Vagina (tissue), 2 donors: ENCODE measurements around the gene ZDHHC22. TPM values are rescaled to one million over a fixed set of nuclear protein-coding genes. Genes with fewer than 3 reads are reported as not detected.

Experiments used
- DNase-seq, 2 donors: peaks; one replicate each; pipeline ENCODE4 v3.0.0-alpha.2; 2017; ENCODE audit errors: extremely low spot score in 2 of 2
- H3K27ac ChIP-seq: fragments of 200-600 bp; sonication (generic); one replicate; pipeline ENCODE4 v1.5.1; 2019
- H3K27me3 ChIP-seq: fragments of 200-600 bp; sonication (generic); one replicate; pipeline ENCODE4 v1.5.1; 2019
- H3K36me3 ChIP-seq, 2 donors: fragments of 200-600 bp; sonication (generic); one replicate each; pipeline ENCODE4 v1.5.1; 2017 to 2019
- H3K4me1 ChIP-seq: fragments of 200-600 bp; sonication (generic); one replicate; pipeline ENCODE4 v1.5.1; 2019
- H3K4me3 ChIP-seq, 2 donors: fragments of 200-600 bp; sonication (generic); 1 replicate in 1 of 2; 2 replicates in 1 of 2; pipeline ENCODE4 v1.5.1; 2016 to 2019
- H3K9me3 ChIP-seq: fragments of 200-600 bp; sonication (generic); one replicate; pipeline ENCODE4 v1.5.1; 2019
- POLR2A ChIP-seq, 2 donors: fragments of 450-650 bp; IDR thresholded peaks; one replicate each; pipeline ENCODE4 v1.6.1; 2017; ENCODE audit warnings: antibody characterized with exemption in 2 of 2, mild to moderate bottlenecking in 2 of 2, moderate library complexity in 2 of 2
- POLR2AphosphoS5 ChIP-seq, 2 donors: sonication (generic); formaldehyde crosslinking; IDR thresholded peaks; one replicate each; pipeline ENCODE4 v1.9.0; 2017; ENCODE audit warnings: antibody characterized with exemption in 2 of 2, mild to moderate bottlenecking in 2 of 2, low read depth in 1 of 2; ENCODE audit not compliant: insufficient read depth in 1 of 2
- intact Hi-C: fragments of 100-400 bp; cut with DNase I; formaldehyde crosslinking; loops from one replicate; pipeline ENCODE4 v1.15.1; 2023
- total RNA-seq: library from RNA; depleted of rRNA; stranded (reverse); fragments of >200 nt; gene quantifications from one replicate; pipeline ENCODE4 v1.2.3, GENCODE V29; 2016
- TF ChIP-seq, protein P1 (sequence below), 3 experiments: fragments of 450-650 bp in 2 of 3; fragments of 200-600 bp in 1 of 3; sonication (generic) in 1 of 3; IDR thresholded peaks; one replicate each; pipeline ENCODE4 v1.5.1; 2017 to 2019; ENCODE audit warnings: antibody characterized with exemption in 3 of 3, mild to moderate bottlenecking in 2 of 3, moderate library complexity in 2 of 3

ZDHHC22 gene
- total RNA-seq, 1 donor from 2014 or later = not detected

DNA sequence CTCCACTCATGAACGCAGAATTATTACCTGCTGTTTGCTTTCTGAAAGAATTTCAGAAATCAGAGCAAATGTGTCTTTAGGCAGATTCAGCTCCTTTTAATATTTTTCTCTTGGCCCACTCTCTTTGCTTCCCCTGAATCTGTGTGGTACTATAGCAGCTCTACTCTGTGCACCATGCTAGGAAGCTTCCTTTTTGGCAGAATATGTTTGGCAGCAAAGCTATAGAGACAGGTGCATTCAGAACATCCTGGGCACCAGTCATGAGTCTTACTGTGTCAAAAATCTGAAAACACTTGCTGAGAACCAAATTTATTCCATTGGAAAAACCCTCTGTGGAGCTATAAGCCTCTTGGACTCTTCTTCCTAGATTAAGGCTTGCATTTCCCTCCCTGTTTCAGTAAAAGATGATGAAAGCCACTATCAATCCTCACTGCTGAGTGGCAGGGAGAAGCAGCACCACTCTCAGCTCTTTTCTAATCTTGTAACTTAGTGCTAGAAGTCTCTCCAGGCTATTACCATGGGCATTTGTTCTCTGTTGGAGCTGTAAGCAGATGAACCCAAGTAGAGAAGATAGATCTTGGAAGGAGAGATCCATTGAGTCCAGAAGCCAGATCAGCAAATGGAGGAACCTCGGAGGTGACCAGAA is 25.3 kb downstream of the ZDHHC22 start:
- H3K4me1 ChIP-seq = peaks cover 24% of the 10 kb centered on the region
- H3K27me3 ChIP-seq = no peaks in the 10 kb centered on the region
- no peaks in the 10 kb centered on the region for H3K9me3 ChIP-seq
- intact Hi-C loops = no loop called here
- no peak for DNase-seq
- TF ChIP-seq POLR2A (IDR thresholded peaks at IDR 0.05) = no peak
- TF ChIP-seq, protein P1, sequence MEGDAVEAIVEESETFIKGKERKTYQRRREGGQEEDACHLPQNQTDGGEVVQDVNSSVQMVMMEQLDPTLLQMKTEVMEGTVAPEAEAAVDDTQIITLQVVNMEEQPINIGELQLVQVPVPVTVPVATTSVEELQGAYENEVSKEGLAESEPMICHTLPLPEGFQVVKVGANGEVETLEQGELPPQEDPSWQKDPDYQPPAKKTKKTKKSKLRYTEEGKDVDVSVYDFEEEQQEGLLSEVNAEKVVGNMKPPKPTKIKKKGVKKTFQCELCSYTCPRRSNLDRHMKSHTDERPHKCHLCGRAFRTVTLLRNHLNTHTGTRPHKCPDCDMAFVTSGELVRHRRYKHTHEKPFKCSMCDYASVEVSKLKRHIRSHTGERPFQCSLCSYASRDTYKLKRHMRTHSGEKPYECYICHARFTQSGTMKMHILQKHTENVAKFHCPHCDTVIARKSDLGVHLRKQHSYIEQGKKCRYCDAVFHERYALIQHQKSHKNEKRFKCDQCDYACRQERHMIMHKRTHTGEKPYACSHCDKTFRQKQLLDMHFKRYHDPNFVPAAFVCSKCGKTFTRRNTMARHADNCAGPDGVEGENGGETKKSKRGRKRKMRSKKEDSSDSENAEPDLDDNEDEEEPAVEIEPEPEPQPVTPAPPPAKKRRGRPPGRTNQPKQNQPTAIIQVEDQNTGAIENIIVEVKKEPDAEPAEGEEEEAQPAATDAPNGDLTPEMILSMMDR (IDR thresholded peaks at IDR 0.05) = no peak
- TF ChIP-seq POLR2AphosphoS5 (IDR thresholded peaks at IDR 0.05; ENCODE audit: insufficient read depth in 1 of 2, low read depth in 1 of 2) = no peak
- no peak overlapping the region for H3K4me3 ChIP-seq
- H3K36me3 ChIP-seq = peaks cover 0 to 35% of the 10 kb centered on the region in 2 donors
- no peak overlapping the region for H3K27ac ChIP-seq

DNA sequence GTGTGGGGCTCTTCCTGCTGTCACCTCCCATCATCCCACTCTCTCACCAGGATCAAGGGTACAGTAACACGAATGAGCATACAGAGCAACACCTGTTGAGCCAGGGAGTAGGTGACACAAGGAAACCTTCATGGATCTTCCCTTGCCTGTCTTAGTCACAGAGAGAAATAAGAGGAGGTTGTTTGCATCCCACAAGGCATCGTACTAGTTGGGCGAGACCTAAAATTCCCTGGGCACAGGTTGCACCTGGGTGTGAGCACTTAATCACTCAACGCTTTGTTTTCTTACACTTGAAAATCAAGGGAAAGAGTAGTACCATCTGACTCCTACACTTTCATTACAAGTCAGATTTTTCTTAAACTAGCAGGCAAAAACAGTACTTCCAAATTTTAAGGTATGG is 27.0 kb downstream of the ZDHHC22 start:
- H3K9me3 ChIP-seq = no peaks in the 10 kb centered on the region
- TF ChIP-seq POLR2AphosphoS5 (IDR thresholded peaks at IDR 0.05; ENCODE audit: insufficient read depth in 1 of 2, low read depth in 1 of 2) = no peak
- no peak for TF ChIP-seq POLR2A (IDR thresholded peaks at IDR 0.05)
- TF ChIP-seq, protein P1 (IDR thresholded peaks at IDR 0.05) = no peak
- H3K4me1 ChIP-seq = peaks cover 34% of the 10 kb centered on the region
- H3K27ac ChIP-seq = no peak overlapping the region
- DNase-seq = no peak
- H3K4me3 ChIP-seq = no peak overlapping the region
- no peaks in the 10 kb centered on the region for H3K27me3 ChIP-seq
- intact Hi-C loops = no loop called here
- H3K36me3 ChIP-seq = peaks cover 0 to 41% of the 10 kb centered on the region in 2 donors

DNA sequence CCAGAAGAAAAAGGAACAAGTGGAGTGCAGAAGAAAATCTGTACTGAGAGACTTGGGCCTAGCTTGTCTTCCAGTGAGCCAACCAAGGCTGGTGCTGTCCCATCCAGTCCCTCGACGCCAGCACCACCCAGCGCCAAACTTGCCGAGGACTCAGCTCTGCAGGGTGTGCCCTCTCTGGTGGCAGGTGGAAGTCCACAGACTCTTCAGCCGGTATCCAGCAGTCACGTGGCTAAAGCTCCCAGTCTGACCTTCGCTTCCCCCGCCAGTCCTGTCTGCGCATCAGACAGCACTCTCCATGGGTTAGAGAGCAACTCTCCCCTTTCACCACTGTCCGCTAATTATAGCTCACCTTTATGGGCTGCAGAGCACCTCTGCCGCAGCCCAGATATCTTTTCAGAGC is 27.9 kb downstream of the ZDHHC22 start:
- Histone ChIP-seq H3K27me3 (no peaks in the 10 kb centered on the region), H3K4me3 (no peak overlapping the region), H3K9me3 (no peaks in the 10 kb centered on the region), H3K4me1 (peaks cover 42% of the 10 kb centered on the region), H3K36me3 (peaks cover 0 to 41% of the 10 kb centered on the region in 2 donors), H3K27ac (no peak overlapping the region)
- intact Hi-C loops = no loop called here
- no peak for TF ChIP-seq POLR2AphosphoS5 (IDR thresholded peaks at IDR 0.05; ENCODE audit: insufficient read depth in 1 of 2, low read depth in 1 of 2)
- TF ChIP-seq, protein P1 (IDR thresholded peaks at IDR 0.05) = no peak
- TF ChIP-seq POLR2A (IDR thresholded peaks at IDR 0.05) = no peak
- DNase-seq = no peak

DNA sequence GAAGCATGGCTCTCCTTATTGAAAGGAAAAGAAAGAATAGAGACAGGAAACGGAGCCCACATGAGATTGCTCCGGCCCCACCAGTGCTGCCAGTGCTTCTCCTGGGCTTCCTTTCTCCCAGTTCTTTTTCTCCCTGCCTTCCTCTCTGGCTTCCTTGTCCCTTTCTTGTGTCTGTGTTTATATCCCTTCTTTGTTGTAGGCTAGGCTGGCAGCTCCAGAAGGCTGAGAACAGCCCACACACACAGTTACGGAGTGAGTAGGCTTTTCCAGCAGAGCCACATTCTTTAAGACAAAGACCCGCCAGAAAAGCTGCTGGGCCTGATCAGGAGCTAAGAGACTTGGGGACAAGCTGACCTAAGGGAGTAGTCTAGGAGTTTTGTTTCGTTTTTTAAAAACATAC is 30.6 kb downstream of the ZDHHC22 start:
- Histone ChIP-seq H3K9me3 (no peaks in the 10 kb centered on the region), H3K27me3 (no peaks in the 10 kb centered on the region), H3K36me3 (peaks cover 0 to 37% of the 10 kb centered on the region in 2 donors), H3K27ac (peak overlapping the region; percentile 81), H3K4me3 (no peak overlapping the region), H3K4me1 (peaks cover 50% of the 10 kb centered on the region)
- TF ChIP-seq, protein P1 (IDR thresholded peaks at IDR 0.05) = no peak
- peak in 1 of 2 donors; percentile 56 for TF ChIP-seq POLR2AphosphoS5 (IDR thresholded peaks at IDR 0.05; ENCODE audit: insufficient read depth in 1 of 2, low read depth in 1 of 2)
- DNase-seq = no peak
- intact Hi-C loops = no loop called here

DNA sequence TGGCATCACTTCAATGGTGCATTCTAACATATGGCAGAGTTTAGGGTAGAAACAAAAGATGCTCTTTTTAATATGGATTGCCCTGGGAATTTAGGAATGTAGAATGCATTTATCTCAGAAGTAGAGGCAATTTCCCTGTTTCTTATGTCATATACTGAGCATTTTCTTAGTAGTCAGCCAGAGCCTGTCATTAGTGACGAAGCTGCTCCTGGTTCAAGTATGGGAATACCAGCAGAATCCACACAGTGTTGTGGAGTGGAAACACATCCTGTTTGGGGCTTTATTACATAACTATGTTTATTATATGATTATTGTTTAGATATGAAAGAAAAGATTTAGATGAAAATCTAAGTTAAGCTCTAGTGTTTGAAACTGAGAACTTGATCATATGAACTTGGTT is 31.3 kb downstream of the ZDHHC22 start:
- peaks cover 52% of the 10 kb centered on the region for H3K4me1 ChIP-seq
- H3K36me3 ChIP-seq = peaks cover 0 to 36% of the 10 kb centered on the region in 2 donors

More for the DNA sequence above, 31.3 kb downstream of the ZDHHC22 start:
- DNase-seq = no peak
- H3K27ac ChIP-seq = peak overlapping the region; percentile 81
- no peaks in the 10 kb centered on the region for H3K9me3 ChIP-seq
- no peak for TF ChIP-seq POLR2AphosphoS5 (IDR thresholded peaks at IDR 0.05; ENCODE audit: insufficient read depth in 1 of 2, low read depth in 1 of 2)
- TF ChIP-seq, protein P1 (IDR thresholded peaks at IDR 0.05) = no peak
- no peak for TF ChIP-seq POLR2A (IDR thresholded peaks at IDR 0.05)
- no peaks in the 10 kb centered on the region for H3K27me3 ChIP-seq
- intact Hi-C loops = no loop called here
- H3K4me3 ChIP-seq = no peak overlapping the region
